Uterus (tissue), 2 donors: ENCODE results near the gene SNX33.

Experiments used
- POLR2A ChIP-seq, 2 donors: fragments of 450-650 bp; IDR thresholded peaks; one replicate each; pipeline ENCODE4 v1.6.1; 2016; ENCODE audit warnings: antibody characterized with exemption in 2 of 2, mild to moderate bottlenecking in 1 of 2, moderate library complexity in 1 of 2
- TF ChIP-seq, protein P1 (sequence below), 4 experiments: fragments of 200-600 bp in 2 of 4; fragments of 450-650 bp in 2 of 4; sonication (generic) in 2 of 4; IDR thresholded peaks; one replicate each; pipeline ENCODE4 v1.5.1; 2016 to 2019; ENCODE audit warnings: antibody characterized with exemption in 4 of 4, mild to moderate bottlenecking in 2 of 4, moderate library complexity in 1 of 4

DNA sequence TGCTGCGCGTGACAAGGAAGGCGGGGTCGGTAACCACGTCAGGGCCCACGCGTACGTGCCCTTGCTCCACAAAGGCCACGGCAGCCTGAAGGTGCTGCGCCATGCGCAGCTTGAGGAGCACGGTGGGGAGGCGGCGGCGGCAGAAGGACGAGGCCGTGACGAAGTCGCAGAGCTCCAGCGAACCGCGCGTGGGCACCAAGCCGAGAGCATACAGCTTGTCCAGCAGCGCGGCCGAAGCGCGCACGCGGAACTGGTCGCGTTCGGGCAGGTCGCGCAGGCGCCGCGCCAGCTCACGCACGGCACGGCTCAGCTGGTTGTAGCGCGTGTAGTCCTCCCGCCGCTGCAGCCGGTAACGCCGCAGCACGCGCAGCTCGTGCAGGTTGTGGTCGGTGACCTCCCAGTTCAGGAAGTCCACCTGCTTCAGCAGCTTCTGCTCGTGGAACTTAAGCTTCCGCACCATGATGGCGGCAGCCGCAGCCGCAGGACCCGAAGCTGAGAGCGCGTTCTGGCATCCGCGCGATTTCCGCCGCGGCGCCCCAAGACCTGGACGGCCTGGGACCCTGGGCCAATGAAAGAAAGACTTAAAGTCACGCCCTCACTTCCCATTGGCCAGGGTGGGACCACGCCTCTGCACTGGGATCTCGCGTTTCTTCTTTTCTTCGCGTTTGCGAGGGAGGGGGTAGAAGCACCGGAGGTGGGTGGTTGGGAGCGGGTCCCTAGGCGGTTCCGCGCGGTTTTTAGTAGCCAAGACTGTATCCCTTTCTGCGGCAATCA, 7.8 kb upstream of the SNX33 start, which contains the start of gene IMP3:
- TF ChIP-seq, protein P1, sequence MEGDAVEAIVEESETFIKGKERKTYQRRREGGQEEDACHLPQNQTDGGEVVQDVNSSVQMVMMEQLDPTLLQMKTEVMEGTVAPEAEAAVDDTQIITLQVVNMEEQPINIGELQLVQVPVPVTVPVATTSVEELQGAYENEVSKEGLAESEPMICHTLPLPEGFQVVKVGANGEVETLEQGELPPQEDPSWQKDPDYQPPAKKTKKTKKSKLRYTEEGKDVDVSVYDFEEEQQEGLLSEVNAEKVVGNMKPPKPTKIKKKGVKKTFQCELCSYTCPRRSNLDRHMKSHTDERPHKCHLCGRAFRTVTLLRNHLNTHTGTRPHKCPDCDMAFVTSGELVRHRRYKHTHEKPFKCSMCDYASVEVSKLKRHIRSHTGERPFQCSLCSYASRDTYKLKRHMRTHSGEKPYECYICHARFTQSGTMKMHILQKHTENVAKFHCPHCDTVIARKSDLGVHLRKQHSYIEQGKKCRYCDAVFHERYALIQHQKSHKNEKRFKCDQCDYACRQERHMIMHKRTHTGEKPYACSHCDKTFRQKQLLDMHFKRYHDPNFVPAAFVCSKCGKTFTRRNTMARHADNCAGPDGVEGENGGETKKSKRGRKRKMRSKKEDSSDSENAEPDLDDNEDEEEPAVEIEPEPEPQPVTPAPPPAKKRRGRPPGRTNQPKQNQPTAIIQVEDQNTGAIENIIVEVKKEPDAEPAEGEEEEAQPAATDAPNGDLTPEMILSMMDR (IDR thresholded peaks at IDR 0.05): peak in 2 of 4 experiments; percentile 5 to 11
- peak; percentile 96 to 97 for TF ChIP-seq POLR2A (IDR thresholded peaks at IDR 0.05)
